Activated T-helper 1 cell treated with anti-CD3 and anti-CD28 coated beads, Interleukin-2, amount 50 U/mL, for 16 hours (primary cell): ENCODE data around the gene COG5.
"Not testable (repeated sequence)": the region's sequence is repeated elsewhere in the genome, so short reads cannot be mapped to it uniquely, and the experiment has no call there.

Experiments used
- DNase-seq, 2 donors: peaks; one replicate each; pipeline ENCODE4 v3.0.0-alpha.2; 2020; ENCODE audit warnings: low read depth in 1 of 2, low spot score in 1 of 2

The COG5 gene

DNA sequence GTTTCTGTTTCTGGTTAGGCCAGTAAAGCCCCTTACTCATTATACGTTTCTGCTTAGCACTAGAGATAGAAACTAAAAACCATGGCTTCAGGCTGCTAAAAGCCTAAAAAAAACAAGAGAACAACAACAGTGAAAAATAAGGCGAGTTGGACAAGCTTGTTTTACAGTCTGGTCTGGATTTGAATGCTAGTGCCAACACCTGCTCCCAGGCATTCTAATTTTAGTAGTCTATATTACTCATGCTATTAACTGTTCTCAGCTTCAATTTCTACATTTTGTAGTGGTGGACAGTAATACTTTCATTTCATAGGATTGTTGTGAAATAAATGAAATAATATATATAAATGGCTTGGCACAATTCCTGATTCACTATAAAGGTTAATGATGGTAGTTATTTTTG, 286.4 kb downstream of the COG5 start:
- DNase-seq, result no peak

DNA sequence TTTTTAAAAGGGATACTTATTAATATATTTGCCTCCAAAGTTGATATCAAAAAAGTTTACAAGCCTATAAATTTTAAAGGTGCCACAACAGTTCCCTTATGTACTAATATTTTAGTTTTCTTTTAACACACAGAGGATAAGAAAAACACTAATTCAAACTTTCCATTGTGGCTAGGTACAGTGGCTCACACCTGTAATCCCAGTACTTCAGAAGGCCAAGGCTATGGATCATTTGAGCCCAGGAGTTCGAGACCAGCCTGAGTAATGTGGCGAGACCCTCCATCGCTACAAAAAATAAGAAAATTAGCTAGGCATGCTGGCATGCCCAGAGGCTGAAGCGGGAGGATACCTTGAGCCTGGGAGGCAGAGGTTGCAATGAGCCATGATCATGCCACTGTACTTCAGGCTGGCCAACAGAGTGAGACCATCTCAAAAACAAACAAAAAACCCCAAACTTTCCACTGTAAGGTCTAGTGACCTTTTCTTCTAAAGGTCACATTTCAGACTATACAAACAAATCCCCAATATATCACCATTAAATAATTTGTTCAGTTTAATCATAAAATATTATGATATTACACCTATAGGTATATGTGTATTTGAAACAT, 287.4 kb downstream of the COG5 start:
- no peak for DNase-seq

DNA sequence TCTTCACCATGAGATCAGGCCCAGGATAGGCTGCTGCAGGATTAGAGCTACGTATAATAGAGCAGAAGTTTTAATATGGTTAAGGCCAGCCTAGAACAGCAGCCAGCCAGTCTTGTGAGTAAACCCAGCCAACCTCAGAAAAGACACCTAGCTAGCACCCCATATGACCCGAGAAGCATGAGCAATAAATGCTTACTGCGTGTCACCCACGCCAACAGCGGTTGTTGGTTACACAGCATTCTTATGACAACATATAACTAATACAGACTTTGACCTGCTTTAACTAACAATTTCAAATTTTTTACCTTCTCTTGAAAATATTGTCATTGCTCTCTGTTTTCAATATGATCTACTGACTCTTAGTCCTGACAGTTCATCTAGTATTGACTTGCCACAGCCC, 289.2 kb downstream of the COG5 start:
- DNase-seq, result no peak

DNA sequence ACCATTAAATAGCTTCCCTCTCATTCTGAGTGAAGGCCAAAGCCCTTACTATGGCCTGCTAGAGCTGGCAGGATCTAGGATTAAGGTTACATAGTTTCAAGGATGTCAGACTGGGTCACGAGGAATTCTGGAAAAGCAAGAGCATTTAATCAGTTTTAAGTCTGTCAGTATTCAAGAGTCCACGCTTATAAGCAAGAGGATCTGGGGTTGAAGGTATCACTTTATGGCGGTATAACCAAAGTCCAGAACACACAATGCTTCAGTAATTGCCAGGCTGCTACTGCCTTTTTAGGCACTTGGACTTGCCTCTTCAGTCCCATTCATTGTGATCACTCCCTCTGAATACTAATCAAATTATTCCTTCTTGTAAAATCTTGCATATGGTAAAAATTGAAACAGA, 293.9 kb downstream of the COG5 start:
- no peak for DNase-seq

DNA sequence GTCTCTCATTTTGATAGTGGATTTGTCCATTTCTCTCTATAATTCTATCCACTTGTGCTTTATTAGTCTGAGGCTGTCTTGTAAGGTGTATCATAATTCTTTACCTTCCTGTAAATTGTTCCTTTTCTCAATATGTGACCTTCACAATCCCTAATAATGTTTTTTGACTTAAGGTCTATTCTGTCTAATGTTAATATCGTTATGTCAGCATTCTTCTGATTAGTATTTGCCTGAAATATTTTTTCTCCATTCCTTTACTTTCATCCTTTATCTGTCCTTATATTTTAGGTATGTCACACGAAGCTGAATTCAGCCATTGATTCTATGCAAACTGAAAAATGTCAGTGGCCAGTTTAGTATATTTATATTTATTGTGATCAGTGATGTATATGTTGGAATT, 295.1 kb downstream of the COG5 start:
- no peak for DNase-seq

DNA sequence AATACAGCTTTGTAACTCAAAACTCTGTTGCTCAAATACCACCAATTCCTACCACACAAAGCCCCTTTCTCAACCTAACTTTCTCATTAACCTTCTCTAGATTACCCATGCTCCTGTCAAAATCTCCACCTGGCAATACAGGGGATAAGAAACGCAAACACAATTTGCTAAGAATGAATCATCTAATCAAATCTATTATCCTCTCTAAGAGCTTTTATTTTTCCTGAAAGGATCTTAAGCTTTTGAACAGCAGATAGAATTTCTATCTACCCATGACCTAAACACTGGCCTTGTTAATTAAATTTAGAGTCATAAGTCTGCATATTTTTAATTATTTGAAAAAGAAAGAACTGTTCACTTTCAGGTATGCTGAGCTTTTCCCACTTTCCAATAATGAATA, 296.6 kb downstream of the COG5 start:
- no peak for DNase-seq

DNA sequence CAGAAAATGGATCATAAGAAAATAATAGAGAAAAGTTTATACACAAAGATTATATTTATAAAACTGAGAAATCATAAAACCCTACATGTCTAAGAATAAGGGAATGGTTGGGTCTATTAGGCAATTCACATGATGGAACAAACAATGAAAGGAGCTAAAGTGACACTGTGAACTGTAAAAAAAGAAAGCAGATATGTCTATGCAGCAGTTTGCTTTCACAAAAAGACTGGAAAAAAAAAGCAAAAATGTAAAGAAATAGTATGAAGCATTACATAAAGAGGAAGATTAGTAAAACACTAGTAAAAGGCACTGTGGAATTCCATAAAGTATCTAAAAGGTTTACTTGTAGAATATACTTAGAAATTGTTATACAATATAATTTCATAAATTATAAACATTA, 299.0 kb downstream of the COG5 start:
- no peak for DNase-seq

DNA sequence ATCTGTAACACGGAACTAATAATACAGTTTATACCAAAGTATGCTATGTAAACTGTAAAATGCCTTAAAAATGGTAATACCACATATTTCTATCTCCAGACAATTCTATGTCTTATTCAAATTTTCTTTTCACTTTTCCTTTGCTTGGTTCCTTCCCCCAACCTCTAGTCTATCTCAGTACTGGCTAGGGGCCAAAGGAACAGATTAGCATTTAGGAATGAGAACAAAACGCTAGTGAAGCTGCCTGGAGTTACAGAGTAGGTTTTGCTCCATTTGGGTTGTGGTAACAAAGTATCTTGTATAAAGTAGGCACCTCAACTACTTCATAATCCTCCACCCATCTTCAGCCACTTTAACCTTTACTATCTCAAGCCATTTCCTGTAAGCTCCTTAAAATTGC, 300.9 kb downstream of the COG5 start:
- DNase-seq, result no peak

DNA sequence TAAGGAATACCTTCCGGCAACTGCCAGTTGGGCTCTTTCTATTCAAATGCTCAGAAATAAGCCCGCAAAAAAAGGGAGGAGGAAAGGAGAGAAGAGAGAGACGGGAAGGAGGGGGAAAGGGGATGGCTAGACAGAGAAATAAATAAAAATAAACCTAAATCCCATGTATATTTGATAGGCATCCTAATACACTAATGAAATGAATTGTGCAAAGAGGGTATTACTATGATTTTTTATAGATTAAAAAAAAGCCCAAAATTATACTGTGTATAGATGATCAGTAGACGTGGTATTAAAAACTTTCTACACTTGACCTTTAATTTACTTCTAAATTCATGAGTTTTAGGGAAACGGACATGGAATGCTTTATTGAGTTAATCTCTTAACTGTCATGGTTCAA, 305.0 kb downstream of the COG5 start:
- no peak for DNase-seq

DNA sequence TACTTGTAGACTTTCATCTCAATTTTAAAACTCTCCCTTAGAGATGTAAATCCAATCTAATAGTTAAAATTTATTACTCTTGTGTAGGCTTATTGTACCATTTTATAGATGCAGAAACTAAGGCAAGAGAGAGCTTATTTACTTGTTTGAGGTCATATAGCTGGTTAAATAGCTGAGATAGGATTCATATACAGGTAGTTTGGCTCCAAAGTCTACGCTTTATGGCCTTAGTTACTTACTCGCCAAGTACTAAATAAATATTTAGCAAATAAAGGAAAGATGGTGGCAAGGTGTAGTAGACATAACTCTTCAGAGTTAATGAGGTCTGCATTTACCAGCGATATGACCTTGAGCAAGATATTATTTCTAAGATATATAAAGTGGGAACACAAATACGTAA, 308.1 kb downstream of the COG5 start:
- DNase-seq, result no peak

DNA sequence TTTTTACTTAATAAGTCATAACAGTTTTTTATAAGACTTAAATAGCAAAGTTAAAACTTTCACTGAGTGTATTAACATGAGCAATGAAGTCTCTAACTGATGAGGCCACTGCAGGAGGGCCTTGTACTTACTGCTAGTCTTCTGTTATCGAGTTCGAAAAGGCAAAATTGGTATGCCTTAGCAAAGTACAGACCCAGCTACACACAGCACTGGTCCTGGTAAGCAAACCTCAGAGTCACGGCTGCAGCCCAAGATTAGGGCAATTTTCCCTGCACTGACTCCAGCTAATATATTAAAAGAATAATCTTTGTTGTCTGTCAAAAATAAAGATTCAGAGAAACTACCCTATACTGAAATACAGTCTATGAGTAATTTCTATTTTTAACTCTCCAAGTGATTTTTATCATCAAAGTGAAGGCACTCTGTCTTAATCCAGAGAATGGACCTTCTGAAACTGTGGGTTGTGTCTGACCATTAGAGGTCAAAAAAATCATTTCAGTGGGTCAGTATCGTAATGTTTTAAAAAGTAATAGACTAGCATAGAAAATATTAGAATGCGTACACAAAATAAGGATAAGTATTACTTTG, 309.2 kb downstream of the COG5 start:
- DNase-seq, result no peak

DNA sequence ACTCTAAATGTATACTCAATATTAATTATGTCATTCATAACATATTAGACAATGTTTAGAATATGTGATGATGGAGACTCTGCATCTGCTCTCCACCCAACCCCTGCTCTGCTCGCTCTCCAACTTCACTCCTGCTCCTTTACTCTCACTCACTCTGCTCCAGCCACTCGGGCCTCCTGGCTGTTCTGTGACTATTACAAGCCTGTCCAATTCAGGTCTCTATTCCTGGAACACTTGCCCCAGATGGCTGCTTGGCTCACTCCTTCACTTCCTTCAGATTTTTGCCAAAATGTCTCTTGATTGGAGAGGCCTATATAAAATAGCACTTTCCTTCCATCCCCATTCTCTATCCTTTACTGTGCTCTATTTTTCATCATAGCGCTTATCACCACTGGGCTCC, 310.1 kb downstream of the COG5 start:
- no peak for DNase-seq

DNA sequence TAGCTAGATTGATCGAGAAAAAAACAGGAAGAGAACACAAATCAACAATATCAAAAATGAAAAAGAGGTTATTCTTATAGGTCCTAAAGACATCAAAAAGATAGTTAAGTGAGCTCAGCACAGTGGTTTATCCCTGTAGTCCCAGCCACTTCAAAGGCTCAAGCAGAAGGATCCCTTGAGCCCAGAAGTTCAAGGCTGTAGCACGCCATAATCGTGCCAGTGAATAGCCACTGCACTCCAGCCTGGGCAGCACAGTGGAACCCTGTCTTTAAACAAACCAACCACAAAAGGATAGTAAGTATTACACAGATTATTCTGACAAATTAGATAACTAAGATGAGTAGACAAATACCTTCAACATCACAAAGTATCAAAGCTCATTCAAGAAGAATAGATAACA, 311.8 kb downstream of the COG5 start:
- DNase-seq, result no peak

DNA sequence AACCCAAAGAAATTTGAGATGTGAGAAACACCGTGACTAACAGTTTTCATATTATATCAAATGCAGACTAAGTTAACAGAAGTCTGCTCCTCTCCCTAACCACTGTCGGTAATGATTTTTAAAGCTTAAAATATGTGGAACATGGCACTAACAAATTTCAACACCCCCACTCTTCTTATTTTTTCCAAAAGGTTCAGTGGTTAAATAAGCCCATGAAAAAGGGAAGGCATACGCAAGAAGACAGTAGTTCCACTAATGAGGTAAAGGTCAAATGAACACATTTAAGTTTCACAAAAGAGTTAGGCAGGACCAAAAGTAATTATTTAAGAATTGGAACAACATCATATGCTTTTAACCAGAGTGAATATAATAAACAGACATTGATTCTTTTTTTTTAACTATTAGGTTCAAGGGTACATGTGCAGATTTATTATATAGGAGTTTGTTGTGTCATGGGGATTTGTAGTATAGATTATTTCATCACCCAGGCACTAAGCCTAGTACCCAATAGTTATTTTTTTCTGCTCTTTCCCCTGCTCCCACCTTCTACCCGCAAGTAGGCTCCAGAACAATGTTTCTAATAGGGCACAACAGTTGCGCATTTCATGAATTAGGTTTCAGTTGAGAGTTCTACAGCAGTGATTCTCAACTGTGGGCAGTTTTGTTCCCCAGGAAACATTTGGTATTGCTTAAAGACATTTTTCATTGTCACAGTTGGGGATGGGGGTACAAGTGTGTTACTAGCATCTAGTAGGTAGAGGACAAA, 315.0 kb downstream of the COG5 start:
- DNase-seq, result no peak

DNA sequence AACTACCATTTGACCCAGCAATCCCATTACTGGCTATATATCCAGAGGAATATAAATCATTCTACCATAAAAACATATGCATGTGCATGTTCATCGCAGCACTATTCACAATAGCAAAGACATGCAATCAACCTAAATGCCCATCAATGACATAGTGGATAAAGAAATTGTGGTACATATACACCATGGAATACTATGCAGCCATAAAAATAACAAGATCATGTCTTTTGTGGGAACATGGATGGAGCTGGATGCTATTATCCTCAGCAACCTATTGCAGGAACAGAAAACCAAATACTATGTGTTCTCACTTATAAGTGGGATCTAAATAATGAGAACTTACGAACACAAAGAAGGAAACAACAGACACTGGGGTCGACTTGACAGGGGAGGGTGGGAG, 316.9 kb downstream of the COG5 start:
- not testable (repeated sequence) for DNase-seq

DNA sequence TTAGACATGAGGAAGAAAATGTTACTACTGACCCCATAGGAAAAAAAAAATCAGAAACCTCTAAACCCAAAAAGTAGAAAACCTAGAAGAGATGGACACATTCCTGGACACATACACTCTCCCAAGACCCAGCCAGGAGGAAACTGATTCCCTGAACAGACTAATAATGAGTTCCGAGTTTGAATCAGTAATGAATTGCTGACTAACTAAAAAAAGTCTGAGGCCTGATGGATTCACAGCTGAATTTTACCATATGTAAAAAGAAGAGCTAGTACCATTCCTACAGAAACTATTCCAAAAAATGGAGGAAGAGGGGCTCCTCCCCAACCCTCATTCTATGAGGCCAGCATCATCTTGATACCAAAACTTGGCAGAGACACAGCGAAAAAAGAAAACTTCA, 319.1 kb downstream of the COG5 start:
- no peak for DNase-seq

DNA sequence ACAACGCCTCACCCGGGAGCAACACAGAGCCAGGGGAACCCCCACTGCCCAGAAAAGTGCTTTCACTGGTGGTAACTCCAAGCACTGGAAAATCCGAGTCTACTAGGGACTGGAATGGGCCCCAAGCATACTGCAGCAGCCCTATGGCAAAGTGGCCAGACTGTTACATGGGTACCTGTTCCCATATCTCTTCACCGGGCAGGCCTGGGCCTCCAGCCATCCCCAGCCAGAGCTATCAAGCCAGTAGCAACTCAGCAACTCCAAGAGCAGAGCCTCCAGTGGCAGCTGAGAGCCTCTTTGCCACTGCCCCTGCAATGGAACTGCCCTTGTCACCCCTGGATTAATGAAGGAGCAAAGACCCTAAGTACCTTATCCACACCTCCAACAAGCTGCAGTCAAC, 321.5 kb downstream of the COG5 start:
- no peak for DNase-seq

DNA sequence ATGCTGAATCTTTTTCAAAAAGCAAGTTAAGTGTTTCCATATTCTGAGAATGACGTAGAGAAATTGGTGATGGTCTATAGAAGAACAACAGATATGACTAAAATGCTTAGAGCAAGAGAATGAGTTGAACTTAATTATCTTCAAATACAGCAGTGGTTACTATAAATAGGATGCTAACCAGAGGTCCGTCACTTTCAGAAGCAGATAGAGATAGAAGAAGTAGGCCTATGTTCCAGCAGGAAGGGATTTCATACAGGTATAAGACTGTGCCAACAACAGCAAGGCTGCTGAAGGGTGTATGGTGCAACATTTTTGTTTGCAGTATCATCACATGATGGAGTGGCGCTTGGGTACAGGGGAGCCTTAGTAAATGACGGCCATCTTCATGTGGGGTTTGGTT, 326.3 kb downstream of the COG5 start:
- DNase-seq, result no peak

DNA sequence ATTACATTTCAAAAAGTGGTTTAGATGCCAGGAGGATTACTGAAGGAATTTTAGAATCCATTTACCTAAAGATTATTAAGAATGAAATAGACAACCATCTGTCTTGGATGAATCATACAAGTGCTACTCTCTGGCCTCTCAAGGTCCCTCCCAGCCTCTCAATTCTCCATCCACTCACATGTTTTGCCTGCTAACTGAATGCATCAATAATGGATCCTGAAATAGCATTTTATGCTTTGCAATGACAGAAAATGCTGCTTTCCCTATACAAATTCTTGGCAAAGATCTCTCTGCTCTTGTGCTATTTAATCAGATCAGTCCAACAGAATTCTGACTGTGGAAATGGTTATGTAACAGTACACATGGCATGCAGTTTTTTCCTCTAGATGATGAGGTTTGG, 326.9 kb downstream of the COG5 start:
- no peak for DNase-seq

DNA sequence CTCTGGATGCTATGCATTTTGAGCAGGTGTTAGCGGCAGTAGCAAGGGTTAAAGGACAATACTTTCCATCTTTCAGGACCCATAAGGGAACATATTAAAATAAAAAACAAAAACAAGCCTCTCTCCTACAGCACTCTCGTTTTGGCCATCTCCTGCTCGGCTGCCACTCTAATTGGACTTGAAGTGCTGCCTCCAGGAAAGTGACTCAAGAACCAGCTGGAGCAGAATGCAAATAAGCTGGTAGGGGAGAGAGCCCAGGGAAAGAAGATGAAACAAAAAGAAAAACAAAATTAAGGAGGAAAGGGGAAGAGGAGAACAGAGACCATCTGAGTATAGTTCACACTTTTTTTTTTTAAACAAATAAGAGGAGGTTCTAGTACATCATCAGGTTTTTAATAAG, 329.3 kb downstream of the COG5 start:
- no peak for DNase-seq

DNA sequence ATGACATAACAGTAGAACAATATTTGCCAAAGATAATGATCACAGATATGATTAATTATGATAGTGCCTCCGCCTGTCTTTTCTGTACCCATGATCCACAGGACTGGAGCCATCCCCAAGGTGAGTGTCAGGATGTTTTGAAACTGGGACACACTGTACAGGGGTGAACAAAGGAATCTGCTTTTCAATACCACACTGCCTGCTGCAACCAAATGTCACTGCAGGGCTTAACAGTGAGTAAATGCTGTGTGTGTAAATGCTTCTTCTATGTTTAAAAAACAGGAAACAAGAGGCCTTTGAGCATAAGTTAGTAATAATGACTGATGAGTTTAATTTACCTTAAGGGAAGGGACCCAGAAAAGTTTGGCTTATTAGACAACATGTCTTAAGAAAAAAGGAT, 329.7 kb downstream of the COG5 start:
- no peak for DNase-seq

DNA sequence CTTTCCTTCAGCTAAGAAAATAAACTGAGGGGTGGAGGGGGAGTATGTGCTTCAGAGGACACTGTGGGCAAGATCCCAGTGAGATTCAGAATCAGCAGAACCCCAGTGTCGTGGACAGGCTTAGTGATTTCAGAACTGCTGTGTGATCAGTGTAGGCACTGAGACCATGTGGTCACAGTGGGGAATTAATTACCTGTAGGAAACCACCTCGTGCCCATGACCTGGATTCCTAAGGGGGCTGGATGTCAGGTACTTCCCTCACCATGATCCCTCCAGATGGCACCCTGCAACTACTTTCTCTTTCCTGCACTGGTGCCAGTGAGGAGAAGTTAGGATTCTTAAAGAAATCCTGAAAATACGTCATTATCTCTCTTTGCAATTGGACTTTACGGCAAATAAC, 330.5 kb downstream of the COG5 start:
- no peak for DNase-seq

DNA sequence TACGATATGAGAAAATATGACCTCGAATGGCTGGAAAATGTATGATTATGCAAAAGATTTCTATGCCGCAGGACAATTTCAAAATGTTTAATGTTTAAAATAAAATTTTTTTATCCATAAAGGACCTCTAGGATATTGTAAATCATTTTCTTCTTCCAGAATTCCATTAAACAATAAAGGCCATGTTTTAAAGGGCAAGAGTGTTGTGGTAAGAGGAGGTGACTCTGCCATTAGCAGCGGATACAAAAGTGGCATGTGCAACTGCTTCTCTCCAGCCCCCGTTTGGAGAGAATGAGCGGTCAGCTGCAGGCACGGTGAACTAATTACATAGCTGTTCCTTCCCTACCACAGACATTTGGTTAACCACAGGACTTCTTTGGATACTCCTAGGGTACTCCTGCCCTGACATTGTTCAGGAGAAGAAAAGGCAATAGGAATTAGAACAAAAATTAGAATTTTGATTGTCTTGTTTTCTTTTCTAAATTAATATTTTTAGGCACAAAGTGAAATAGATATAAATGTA, 331.1 kb downstream of the COG5 start:
- no peak for DNase-seq
